GM06990 (cell line): ENCODE data around the gene PTPRA.

Experiments
- DNase-seq: peaks from one replicate; pipeline ENCODE4 v3.0.0-alpha.2; 2011; ENCODE audit not compliant: insufficient read length; ENCODE audit errors: extremely low read depth
- H3K27me3 ChIP-seq: replicated peaks from 2 replicates; pipeline ENCODE4 v1.6.0; 2011; ENCODE audit warnings: low read length; ENCODE audit not compliant: control insufficient read depth, insufficient read depth
- H3K36me3 ChIP-seq: 2 replicates; pipeline ENCODE4 v1.5.1; 2011; ENCODE audit warnings: low read length; ENCODE audit not compliant: control insufficient read depth, insufficient read depth
- H3K4me3 ChIP-seq: replicated peaks from 2 replicates; pipeline ENCODE4 v1.5.1; 2011; ENCODE audit warnings: low read depth, mild to moderate bottlenecking, control low read depth, low read length
- CTCF ChIP-seq: IDR thresholded peaks from 2 replicates; pipeline ENCODE4 v1.5.1; 2011; ENCODE audit warnings: low read length, control low read depth, mild to moderate bottlenecking, inconsistent platforms; ENCODE audit not compliant: insufficient read depth, poor library complexity, severe bottlenecking

PTPRA gene

GRCh38 chr20:2991532-2991931, 118.3 kb downstream of the PTPRA start:
- H3K36me3 ChIP-seq, result peaks cover 7% of the 10 kb centered on the region
- no peaks in the 10 kb centered on the region for H3K27me3 ChIP-seq
- H3K4me3 ChIP-seq, result no peak overlapping the region
- TF ChIP-seq CTCF, result no peak
- DNase-seq, result no peak

- Histone ChIP-seq H3K27me3 (no peaks in the 10 kb centered on the region), H3K36me3 (peaks cover 8% of the 10 kb centered on the region), H3K4me3 (no peak overlapping the region)
- no peak for DNase-seq
- no peak for TF ChIP-seq CTCF
Observed at GRCh38 chr20:2993250-2993649, 120.0 kb downstream of the PTPRA start.

GRCh38 chr20:2995796-2996195, 122.5 kb downstream of the PTPRA start:
- peaks cover 5% of the 10 kb centered on the region for H3K36me3 ChIP-seq
- no peak for DNase-seq
- TF ChIP-seq CTCF, result no peak

GRCh38 chr20:2998728-2999127, 125.4 kb downstream of the PTPRA start:
- Histone ChIP-seq H3K36me3 (peaks cover 3% of the 10 kb centered on the region), H3K4me3 (no peak overlapping the region), H3K27me3 (no peaks in the 10 kb centered on the region)
- no peak for TF ChIP-seq CTCF
- DNase-seq, result no peak

More at GRCh38 chr20:2995796-2996195, 122.5 kb downstream of the PTPRA start:
- Histone ChIP-seq H3K4me3 (no peak overlapping the region), H3K27me3 (no peaks in the 10 kb centered on the region)

- TF ChIP-seq CTCF, result no peak
- Histone ChIP-seq H3K4me3 (no peak overlapping the region), H3K27me3 (no peaks in the 10 kb centered on the region), H3K36me3 (peaks cover 4% of the 10 kb centered on the region; the same call in 1 of the 2 replicates)
- DNase-seq, result no peak
Observed at GRCh38 chr20:3000852-3001523, 127.7 kb downstream of the PTPRA start.

- Histone ChIP-seq H3K36me3 (peaks cover 3% of the 10 kb centered on the region), H3K4me3 (no peak overlapping the region), H3K27me3 (no peaks in the 10 kb centered on the region)
- no peak for DNase-seq
- no peak for TF ChIP-seq CTCF
Observed at GRCh38 chr20:3003416-3003815, 130.1 kb downstream of the PTPRA start.
